Stimulated activated CD8-positive, alpha-beta memory T cell treated with anti-CD3 and anti-CD28 coated beads, Interleukin-7, amount 100 ng/mL, for 24 hours (primary cell): ENCODE data around the gene RBM6.
A peak's percentile ranks its signal among the peaks of the same experiment; 100 is the strongest.

Source experiments
- DNase-seq: peaks from one replicate; pipeline ENCODE4 v3.0.0-alpha.2; 2020; ENCODE audit warnings: low read depth

RBM6 gene

DNA sequence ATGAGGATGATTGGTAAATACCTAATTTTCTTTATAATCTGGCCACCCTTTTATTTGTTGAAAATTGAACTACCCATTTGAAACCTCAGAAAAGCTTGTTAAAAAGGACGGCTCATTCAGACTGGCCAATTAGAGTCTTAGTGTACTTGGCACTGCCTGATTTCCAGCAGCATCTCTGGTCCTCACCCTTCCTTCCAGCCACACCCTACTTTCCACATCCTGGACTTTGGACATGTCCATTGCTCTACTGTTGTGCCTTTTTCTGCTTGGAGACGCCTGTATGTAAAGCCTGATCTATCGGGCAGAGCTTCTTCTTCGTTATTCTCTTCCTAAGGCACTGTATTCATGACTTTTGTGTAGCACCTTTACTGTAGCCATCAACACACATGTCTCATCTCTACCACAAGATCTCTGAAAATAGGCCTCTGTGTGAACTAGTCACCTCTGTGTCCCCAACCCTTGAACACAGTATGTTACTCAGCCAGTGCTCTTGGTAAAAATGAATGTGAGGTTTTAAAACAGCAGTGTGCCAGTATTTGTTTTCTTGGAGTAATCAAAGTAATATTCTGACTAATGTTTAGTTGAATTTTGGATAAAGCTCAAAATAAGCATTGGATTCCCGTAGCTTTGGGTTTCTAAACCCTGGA, 155.5 kb downstream of the RBM6 start:
- DNase-seq: no peak

DNA sequence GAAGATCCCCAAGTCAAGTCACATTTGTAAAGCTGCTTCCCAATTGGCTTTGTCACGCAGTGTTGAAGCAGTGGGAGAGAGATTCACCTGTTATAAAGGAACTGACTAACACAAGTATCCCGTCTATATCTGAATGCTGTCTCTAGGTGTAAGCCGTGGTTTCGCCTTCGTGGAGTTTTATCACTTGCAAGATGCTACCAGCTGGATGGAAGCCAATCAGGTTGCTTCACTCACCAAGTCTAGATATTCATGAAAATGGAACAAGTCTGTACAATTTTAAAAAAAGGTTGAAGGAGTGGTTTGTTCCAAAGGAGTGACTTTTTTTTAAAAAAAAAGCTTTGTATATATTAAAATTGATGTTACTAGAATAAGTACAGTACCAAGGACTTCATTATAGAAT, 160.4 kb downstream of the RBM6 start:
- DNase-seq: no peak

- no peak for DNase-seq
Observed at GRCh38 chr3:50100956-50101845, 161.3 kb downstream of the RBM6 start.

GRCh38 chr3:50102558-50102957, 162.6 kb downstream of the RBM6 start:
- DNase-seq: no peak

- DNase-seq: no peak
Observed at GRCh38 chr3:50111757-50112156, 171.8 kb downstream of the RBM6 start.

GRCh38 chr3:50112462-50112861, 172.5 kb downstream of the RBM6 start:
- DNase-seq: no peak

DNA sequence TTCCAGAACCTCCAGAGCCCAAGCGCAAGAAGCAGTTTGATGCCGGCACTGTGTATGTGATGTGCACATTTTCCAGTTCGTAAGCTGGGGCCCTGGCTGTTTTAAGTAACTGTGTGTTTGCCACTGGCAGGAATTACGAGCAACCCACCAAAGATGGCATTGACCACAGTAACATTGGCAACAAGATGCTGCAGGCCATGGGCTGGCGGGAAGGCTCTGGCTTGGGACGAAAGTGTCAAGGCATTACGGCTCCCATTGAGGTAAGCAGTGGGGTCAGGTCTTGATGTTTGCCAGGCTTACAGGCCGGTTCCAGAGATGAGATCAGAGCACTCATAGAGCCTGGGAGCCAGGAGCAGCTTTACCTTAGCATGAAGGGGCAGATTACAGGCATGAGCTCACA, 177.2 kb downstream of the RBM6 start:
- no peak for DNase-seq

- no peak for DNase-seq
Observed at GRCh38 chr3:50118237-50118636, 178.3 kb downstream of the RBM6 start.

- DNase-seq: no peak
Observed at GRCh38 chr3:50119786-50120185, 179.8 kb downstream of the RBM6 start.

- DNase-seq: no peak
Observed at GRCh38 chr3:50120364-50121071, 180.6 kb downstream of the RBM6 start.

DNA sequence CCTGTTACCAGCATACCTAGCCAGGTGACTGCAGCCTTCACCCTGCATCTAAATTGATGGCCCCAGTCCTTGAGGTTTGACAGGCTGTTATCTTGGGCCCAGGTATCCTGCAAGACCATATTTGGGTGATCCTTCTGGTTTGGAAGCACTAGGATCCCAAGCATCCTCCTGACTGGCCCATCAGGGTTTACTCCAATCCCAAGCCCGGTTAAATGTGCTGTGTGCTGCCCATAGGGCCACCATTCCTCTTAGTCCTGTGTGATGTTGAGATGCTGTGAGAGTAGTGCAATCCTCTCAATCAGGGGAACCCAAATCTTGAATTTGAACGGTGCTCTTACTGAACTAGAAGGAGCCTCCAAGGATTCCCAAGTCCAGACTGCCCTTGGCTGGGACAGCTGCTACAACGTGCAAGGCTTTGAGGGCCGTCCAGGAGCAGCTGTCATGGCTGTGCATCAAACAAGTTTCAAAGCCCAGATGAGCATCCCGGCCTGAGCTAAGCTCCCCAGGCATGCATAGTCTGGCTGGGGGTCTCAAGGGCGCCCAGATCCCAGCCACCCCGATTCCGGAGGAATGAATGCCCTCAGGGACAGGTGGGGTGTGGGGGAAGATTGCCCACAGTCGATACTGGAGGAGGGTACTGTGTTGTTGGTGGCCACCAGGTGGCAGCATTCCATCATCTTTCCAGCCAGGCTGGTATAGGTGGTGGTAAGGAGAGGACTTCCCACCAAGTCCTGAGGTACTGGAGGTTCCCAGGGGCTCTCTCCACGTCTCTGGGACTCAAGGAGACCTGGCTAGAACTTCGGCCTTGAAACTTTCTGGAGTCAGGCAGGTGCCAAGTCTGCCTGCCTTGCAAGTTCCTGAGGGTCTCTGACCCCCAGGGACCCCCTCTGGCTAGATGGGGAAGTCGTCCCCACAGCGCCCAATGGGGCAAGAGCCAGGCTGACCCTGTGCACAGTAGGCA, 181.4 kb downstream of the RBM6 start:
- DNase-seq: peak; percentile 49

DNA sequence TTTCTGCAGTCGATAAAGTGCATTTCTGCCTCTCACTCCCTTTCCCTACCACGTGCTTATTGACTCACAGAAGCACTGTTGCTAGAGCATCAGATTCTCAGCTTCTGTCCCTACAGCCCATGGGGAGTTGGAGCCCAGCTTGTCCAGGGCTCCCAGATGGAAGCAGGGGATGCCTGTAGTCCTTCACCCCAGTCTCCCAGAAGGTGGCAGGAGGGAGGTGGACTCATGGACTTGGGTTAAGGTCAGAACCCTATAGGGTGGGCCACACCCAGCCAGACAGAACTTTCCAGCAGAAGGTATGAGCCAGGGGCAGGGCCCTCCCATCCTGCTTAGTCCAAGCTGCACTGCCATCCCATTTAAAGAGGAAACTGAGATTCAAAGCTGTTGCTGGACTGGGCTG, 182.1 kb downstream of the RBM6 start:
- no peak for DNase-seq

DNA sequence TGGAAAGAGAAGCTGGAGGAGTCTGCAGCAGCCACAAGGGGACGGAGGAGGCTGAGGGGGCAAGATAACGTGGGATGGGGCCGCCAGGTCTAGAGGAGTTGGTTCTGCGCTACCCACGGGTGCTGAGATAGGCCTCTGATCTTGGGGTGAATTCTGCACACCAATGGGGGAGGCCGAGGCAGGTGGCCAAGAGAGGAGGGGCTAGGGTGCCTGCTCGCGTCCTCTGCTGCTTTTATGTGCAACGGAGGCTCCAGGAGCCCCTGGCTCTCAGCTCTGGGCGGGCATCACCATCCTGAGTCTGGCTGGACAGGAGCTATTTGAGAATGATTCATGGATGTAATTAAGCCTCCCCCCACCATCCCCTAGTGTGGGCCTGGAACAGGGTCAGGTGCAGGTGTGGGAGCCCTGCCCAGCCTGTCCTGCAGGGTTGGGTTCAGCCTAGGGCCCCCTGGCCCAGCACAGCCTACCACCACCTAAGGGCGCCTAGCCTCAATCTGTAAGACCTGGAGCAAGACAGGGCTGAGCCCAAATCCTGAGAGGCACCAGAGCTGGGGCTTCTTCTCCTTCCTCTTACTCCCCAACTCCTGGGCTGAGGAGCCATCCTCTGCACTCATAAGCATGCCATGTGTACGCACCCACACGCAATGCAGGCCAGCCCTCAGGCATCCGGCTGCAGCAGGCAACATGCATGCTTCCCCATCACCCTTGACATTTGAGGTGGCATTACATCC, 182.9 kb downstream of the RBM6 start:
- DNase-seq: no peak

GRCh38 chr3:50123394-50124051, 183.6 kb downstream of the RBM6 start:
- DNase-seq: no peak

DNA sequence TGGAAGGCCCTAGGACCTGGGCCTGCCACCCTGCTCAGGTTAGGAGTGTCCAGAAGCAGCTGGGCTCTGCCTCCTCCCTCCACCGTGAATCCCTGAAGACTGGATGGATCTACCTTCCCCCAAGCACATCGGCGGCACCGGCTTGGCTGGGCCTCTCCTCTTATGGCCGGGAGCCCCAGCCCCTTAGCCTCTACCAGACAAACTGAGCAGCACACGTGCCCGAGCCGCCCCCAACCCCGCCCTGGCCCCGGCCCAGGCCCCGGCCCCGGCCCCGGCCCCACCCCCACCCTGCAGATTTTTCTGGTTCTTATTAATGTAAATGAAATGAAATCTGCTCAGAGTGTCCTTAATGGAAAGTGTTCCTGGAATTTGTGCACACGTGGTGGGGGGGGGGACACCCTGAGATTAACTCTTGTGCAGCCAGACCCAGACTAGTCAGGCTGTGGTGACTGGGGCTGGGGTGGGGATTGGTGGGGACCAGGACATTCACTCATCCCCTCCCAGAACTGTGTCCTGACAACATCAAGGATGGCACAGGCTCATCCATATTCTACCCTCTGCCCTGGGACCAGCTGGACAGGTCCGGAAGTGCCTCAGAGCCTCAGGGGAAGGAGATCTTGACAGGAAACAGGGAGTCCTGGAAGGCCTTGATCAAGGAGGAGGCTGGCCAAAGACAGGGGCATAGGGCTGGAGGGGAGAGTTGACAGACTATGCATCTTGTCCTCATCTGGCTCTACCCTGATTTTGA, 184.3 kb downstream of the RBM6 start:
- DNase-seq: no peak

GRCh38 chr3:50124800-50125178, 184.8 kb downstream of the RBM6 start:
- no peak for DNase-seq

GRCh38 chr3:50125541-50126286, 185.8 kb downstream of the RBM6 start:
- no peak for DNase-seq

- no peak for DNase-seq
Observed at GRCh38 chr3:50126287-50127211, 186.6 kb downstream of the RBM6 start.
